SW480 (cell line): ENCODE data around the gene S100A4.

ENCODE experiments used
- DNase-seq: peaks from one replicate; pipeline ENCODE4 v3.0.0-alpha.2; 2016; ENCODE audit warnings: low spot score

Gene S100A4

DNA sequence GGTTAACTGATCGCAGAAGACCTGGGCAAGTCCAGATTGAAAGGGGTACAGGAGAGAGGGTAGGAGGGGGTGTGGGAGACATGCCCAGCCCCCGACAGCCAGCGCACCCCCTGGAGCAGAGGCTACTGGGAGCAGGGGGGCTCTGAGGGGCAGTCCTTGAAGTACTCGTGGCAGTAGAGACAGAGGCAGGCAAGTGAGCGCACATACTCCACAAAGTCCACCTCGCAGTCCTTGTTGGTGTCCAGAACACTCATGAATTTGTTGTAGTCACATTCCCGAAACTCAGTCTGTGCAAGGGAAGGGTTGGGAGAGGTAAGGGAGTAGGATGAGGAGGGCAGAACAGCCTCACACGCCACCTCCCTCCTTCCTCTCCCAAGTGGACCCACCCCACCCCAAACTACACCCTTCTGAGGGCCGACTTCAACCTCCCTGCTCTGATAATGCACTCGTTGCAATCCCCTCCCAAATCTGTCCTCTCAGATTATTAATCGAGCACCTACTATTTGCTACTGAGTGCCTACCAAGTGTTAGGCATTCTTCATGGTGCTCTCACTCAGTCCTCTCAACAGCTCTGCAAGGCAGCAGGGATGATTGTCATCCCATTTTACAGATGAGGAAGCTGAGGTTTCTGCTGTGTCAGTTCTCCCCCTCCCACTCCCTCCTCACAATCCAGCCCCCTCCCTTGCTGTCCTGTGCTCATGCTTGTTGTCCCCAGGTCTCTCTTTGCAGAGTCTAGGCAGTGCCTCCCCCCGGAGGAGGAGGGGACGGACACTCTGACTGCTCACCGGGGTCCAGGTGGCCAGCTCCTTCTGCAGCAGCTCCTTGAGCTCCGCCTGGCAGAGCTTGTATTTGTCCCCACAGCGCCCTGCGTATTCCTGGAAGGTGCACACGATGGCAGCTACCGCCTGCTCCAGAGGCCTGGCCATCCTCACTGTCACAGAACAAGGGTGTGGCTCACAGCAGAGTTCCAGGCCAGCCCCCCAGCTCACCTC is 2.2 kb upstream of the S100A4 start:
- DNase-seq, result no peak

GRCh38 chr1:153546796-153547559 is 1.4 kb upstream of the S100A4 start:
- no peak for DNase-seq

GRCh38 chr1:153546371-153546770 is 765 bp upstream of the S100A4 start:
- no peak for DNase-seq

GRCh38 chr1:153544453-153545066 is 1.0 kb downstream of the S100A4 start:
- no peak for DNase-seq

GRCh38 chr1:153543736-153544135 is 1.9 kb downstream of the S100A4 start:
- no peak for DNase-seq

DNA sequence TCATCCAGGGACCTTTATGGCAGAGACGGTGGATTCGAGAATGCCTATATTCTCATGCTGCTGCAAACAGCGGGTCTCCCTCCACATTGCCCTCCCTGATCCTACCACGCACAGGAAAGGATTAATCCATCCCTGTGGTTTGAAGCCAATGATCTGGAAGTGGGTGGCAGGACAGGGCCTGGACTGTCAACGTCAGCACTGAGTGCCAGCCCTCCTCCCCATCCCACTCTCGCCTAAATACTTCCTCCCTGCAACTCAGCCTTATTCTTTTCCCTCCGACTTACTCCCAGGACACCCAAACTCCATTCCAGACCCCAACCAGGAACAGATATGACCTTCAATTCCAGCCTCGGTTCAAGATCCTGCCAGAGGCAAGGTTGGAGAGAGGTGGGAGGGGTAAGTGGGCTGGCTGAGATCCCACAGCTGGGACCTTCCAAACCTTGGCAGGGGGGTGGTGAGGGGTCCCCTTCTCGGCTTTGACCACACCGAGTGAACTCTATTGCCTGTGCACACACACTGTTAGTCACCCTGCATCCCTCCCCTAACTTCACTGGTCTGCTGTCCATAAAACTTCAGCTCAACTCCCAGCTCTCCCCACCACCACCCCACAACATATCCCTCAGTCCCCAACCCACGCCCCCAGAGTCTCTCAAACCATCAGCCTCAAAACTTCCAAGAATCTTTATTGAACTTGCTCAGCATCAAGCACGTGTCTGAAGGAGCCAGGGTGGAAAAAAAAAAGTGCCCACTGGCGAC is 2.5 kb downstream of the S100A4 start:
- peak; percentile 52 for DNase-seq

GRCh38 chr1:153541641-153542590 is 3.7 kb downstream of the S100A4 start:
- no peak for DNase-seq

GRCh38 chr1:153540394-153541361 is 4.9 kb downstream of the S100A4 start, which contains the start of gene S100A5:
Gene S100A5 (minus strand): TSS chr1:153540934. CDS start chr1:153540191, 743 bp downstream.
- DNase-seq, result peak; percentile 73

DNA sequence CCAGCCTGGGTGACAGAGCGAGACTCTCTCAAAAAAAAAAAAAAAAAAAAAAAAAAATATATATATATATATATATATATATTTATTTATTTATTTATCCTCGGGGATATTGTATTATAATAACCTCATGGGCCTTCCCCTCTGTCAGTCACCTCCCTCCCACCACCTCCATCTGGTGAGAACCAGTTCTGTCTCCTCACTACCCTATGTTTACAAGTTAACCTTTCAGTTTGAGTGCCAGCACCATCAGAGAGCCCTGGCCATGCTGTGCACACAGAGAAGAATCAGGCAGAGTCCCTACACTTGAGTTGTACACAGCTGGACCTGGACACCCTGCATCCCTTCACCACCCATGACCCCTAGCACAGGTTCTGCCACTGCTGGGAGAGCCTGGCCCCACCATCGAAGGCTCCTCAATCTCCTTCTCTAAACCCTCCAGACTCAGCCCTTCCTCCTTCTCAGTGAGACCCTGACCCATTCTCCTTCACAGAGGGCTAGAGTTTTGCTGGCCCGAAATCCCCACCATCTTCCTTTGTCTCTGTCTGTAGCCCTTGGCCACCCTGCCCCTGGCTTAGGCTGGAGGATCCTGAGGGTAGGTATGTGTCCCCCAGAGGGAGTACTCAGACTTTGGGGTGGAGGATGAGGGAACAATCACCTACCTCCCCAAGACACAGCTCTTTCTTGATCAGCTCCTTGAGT is 6.1 kb downstream of the S100A4 start:
- DNase-seq, result no peak

- DNase-seq, result peak; percentile 88
Measured at GRCh38 chr1:153538315-153538821, 7.2 kb downstream of the S100A4 start.

DNA sequence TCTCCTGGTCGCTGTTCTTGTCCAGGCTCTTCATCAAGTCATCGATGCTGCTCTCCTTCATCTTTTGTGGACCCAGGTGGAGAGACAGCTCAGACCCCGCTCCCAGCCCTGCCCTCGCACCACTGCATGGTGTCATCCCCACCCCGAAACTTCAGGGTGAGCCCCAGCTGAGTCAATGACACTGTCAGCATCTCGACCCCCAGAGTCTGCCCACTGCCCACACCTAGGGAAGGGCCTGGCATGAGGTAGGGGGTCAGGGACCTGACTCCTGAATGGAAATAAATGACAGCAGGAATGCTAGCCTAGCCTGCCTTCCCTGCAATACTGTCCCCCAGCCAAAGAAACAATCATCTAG is 8.3 kb downstream of the S100A4 start:
- DNase-seq, result no peak

DNA sequence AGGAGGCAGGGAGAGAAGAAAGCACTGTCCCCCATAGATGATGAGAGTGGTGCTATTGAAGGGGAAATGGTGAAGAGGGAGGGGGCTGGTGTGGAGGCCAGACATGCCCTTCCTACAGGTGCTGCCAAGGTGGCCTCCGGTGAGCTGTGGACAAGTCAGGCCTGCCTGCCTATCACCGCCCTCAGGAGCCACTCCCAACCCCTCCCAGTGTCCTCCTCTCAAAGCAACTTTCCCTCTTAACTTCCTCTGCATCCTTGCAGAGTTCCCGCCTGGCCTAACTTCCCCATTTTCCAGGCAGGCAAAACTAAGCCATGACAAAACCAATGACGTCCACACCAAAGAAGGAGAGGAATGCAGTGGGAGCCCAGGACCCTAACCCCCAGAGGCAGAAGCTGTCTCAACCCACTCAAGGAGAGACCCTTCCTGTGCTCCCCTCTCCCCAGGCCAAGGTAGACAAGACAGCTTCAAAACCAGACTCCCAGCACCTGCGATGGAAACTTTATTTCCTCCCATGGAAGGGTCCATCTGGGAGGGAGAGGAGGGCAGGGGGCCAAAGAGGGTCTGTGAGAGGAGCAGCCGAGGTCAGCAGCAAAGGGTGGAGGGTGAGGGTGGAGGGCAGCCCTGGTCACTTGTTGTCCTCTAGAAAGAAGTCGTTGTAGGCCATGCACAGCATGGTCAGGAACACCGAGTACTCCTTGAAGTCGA is 8.8 kb downstream of the S100A4 start:
- DNase-seq, result peak; percentile 73

- DNase-seq, result peak; percentile 92
Measured at GRCh38 chr1:153536012-153536670, 9.5 kb downstream of the S100A4 start.

DNA sequence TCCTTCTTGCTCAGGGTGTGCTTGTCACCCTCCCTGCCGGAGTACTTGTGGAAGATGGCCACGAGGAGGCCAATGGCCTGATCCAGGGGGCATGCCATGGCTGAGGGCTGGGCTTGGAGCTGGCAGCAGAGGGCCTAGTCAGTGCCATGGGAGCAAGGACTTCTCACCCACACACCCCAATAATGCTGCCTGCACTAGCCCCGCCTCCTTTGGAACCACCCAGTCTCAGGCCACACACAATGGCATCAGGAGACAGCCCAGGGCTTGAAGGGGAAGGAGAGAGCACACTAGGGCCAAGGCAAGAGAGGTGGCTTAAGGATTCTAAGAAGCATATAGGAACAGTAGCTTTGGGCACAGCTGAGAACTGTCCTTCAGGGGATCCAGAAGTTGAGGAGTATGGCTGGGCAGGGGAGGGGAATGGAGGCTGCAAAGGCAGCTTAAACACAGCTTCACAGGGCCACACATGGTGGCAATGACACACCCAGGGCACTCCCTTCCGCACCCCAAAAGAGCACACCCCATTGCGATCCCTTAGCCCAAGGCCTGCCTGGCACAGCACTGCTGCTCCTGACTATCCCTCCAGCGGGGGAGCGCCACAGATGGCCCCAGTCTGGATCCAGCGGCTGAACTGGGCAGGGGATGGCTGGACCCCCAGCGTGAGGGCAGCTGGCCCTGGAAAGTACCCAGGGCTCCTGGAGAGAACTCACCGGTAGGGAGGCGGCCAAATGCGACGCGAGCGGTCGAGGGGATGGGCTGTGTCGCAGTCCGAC is 10.2 kb downstream of the S100A4 start, which contains the start of gene S100A6:
Gene S100A6 (minus strand): TSS at position 750 of the 770 bp plus-strand sequence. CDS start 652 bp downstream, at position 98.
- peak; percentile 55 for DNase-seq

GRCh38 chr1:153534925-153535241 is 10.7 kb downstream of the S100A4 start:
- no peak for DNase-seq

DNA sequence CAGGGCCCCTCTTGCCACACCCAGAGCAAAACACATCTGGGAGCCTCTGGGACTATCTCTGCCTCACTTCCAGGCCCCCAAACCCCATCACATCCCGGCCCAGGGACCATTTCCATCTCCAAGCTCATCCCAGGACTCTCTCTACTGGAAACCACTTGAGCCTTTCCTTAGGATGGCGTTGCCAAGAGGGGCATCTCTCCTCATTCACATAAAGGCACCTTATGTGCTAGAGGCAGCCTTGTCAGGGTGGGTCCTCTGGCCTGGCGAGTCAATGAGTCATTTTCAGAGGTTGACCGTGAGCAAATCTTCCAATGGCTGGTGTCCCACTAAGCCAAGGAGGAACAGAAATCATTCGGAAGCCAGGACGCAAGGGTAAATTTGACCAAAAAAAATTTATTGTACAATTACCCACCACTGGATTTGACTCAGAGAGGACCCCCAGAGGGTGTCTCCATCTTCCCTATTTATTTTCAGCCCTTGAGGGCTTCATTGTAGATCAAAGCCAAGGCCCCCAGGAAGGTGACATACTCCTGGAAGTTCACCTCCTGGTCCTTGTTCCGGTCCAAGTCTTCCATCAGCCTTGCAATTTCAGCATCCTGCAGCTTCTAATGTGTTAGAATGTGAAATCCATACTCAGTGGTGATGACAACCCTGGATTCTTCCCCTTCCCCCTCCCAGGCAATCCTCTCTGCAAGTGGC is 11.2 kb downstream of the S100A4 start:
- peak; percentile 58 for DNase-seq
